Epidermal melanocyte (primary cell): Measurements from ENCODE around the gene MCM7.

Experiments used
- DNase-seq: peaks from one replicate; pipeline ENCODE4 v3.0.0; 2011; ENCODE audit warnings: low spot score; ENCODE audit not compliant: insufficient read length

The MCM7 gene

DNA sequence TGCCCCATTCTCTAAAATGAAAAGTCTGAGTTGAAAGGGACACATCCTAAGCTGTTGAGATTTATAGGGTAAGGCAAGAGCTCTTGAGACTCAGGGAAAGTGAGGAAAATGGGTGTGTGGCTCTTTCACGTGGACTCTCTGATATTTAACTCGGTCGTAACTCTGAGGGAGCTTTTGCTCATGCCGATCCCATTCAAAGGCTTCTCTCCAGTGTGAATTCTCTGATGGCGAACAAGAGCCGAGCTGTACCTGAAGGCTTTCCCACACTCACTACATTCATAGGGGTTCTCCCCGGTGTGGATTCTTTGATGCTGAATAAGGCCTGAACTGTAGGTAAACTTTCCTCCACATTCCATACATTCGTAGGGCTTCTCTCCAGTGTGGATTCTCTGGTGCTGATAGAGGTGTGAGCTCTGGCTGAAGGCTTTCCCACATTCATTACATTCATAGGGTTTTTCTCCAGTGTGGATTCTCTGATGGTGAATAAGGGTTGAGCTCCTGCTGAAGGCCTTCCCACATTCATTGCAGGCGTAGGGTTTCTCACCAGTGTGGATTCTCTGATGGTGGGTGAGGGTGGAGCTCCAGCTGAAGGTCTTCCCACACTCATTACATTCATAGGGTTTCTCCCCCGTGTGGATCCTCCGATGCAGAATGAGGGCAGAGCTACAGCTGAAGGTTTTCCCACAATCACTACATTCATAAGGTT is 30.0 kb downstream of the MCM7 start:
- DNase-seq = no peak

- no peak for DNase-seq
Measured at GRCh38 chr7:100069991-100070390, 31.2 kb downstream of the MCM7 start.

DNA sequence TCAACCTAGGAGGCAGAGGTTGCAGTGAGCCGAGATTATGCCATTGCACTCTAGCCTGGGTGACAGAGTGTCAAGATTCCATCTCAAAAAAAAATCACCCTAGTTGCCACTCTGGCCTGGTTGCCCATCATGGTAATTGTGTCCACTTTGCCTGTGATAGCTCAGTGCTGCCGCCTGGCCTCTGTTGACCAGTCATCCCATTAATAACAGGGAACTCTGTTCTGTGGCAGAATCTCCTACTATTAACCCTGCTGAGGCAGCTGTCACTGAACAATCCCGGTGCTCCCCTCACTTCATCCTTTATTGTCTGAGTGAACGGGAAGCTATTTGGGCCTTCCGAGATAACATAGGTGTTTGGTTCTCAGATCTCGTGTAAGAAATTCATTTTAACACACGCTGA is 34.2 kb downstream of the MCM7 start:
- DNase-seq = no peak

DNA sequence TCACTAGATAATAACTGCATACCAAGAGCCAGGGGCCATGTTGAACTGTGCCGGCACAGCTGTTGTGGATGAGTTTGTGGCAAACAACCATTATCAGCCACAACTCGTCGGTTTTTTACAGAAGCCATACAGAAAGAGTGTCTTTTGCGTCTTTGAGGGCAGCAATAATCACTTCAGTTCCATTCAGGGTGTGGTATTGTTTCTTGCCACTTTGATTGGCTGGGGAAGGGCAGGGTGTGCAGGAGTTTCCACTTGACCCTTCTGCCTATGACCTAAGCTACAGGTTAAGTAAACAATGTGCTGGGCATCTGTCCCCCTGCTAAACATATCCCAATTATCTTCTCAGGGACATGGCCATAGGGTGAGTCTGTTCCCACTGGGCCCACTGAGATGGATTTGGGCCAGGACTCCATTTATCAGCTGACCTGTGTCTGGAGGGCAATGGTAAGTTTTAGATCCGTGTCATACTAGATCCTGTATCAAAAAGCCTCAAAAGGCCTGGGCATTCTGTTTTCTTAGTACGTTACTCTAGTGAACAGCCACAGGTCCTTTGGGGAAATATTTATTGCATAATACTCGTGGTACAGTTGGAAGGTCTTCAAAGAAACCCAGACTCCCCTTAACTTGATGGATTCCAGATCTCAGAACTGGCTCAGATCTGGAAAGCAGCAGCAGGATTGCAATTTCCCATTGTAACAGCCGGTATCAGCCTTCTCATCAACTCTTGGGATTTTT is 35.6 kb downstream of the MCM7 start:
- DNase-seq = no peak

- no peak for DNase-seq
Measured at GRCh38 chr7:100064162-100064561, 37.0 kb downstream of the MCM7 start.

DNA sequence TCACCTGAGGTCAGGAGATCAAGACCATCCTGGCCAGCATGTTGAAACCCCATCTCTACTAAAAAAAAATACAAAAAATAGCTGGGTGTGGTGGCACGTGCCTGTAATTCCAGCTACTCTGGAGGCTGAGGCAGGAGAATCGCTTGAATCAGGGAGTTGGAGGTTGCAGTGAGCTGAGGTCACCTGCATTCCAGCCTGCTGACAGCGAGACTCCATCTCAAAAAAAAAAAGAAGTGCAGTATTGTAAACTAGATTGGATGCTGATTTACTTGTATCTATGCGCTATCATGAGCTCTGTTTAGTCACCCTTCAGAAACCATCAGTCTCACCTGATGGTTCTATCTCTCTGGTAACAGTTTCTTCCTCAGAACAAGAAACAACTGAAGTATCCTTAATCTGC is 37.8 kb downstream of the MCM7 start:
- no peak for DNase-seq

DNA sequence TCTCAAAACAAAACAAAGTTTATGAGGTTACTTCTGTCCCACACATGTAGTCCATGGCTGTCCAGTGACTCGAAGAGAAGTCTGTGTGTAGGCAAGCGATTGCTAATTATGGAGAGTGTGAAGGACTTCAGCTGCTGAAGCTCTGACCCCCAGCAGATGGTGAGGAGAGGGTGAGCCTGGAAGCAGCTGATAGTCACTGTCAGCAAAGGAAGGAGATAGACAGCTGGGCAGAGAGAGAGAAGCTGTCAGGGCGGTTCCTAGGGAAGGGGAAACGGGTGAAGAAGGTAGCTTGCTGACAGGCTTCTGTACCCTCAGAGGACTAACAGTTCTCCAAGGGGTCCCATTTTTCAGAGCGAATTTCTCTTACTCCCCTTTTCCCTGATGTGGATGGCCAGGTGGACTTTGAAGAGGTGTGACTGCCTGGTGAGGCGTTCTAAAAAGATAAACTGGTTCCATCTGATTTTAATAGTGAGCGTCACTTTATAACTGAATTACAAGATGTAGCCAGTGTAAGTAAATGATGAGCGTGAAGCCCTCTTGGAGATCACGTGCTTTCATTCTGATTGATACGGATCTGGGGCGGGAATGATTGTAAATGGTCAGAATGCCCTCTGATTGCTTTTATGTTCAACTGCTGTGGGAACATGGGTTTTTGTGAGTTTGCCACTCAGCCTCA is 39.5 kb downstream of the MCM7 start:
- no peak for DNase-seq

DNA sequence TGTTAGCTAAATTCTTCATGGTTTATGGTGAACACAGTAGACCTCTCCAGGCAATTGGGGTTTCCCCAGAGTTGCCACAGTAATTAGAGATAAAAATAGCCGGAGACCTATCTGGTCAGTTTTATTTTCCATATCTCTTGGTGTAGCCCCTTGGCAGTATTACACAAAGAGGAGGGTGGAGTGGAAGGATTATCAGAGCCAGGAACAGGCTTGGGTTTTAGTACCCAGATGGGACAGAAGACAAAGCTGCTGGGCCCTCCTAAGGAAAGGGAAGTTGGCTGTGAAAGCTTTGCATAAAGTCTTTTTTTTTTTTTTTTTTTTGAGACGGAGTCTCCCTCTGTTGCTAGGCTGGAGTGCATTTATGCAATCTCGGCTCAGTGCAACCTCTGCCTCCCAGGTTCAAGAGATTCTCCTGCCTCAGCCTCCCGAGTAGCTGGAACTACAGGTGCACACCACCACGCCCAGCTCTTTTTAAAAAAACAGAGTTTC is 41.9 kb downstream of the MCM7 start:
- DNase-seq = no peak

GRCh38 chr7:100057006-100057405 is 44.2 kb downstream of the MCM7 start:
- no peak for DNase-seq

DNA sequence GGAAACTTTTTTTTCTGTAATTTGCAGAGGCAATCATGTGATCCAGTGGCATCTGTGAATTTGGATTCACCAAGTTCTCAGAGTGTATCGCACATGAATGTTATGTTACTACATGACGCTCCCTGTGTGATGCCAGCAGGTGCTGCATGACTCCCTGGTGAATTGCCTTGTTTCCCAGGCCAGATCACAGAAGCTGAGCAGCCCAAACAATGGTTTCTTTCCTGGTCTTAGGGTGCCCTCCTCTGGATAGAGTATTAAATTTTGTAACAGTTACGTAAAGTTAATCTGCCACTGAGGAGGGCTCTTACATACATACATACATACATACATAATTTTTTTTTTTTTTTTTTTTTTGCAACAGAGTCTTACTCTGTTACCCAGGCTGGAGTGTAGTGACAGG is 48.0 kb downstream of the MCM7 start:
- DNase-seq = no peak

GRCh38 chr7:100051611-100052010 is 49.6 kb downstream of the MCM7 start:
- DNase-seq = peak; percentile 71

DNA sequence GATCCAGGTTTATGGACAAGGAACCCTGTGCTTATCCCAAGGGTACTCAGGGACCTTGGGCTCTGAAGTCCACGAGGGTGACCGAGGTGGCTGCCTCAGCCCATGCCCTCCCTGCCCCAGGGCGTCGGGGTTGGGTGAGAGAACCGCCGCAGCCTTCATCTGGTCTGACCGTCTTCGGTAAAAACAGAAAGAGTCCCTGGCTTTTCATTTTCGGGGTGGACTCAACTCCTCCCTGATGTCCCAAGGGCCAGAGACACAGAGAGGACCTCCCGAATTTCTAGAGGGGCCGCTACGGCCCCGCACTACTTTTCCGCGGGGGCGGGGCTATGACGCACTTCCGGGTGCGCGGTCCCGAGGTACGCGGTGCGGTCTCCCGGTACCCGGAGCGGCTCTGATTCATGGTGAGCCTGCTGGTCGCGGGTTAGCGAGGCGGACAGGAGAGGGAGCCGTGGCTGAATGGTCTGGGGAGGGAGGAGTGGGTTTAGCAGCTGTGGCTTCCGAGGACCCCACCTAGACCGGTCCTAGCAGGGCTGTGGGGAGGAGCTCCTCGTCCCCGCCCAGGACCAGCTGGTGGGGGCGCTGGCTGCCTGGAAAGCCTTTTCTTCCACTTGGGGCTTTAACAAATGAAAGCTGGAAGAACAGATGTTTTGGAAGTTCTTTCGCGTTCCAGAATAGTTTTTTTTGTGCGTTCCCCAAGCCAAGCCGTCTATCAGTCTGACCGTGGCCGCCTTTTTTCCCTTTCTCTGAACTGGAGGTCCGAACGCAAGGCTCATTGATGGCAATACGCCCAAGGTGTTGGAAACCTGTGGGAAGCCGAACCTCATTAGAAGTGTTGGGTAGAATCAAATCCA is 51.5 kb downstream of the MCM7 start, which contains the start of gene ZSCAN21:
Gene ZSCAN21, plus strand, starts transcription at position 334 of the 851 bp plus-strand sequence. CDS start 7,233 bp downstream, outside the sequence.
- DNase-seq = peak; percentile 88

DNA sequence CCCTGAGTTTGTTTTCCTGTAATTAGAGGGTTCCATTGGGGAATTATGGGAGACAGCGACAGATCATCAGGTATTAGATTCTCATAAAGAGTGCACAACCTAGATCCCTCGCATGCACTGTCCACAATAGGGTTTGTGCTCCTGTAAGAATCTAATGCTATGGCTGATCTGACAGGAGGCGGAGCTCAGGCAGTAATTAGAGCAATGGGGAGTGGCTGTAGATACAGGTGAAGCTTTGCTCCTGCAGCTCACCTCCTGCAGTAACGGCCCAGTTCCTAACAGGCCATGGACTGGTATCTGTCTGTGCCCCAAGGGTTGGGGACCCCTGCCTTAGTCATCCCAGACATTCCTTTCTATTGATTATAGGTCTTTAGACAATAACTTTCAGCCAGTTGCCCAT is 52.5 kb downstream of the MCM7 start:
- DNase-seq = no peak

- DNase-seq = no peak
Measured at GRCh38 chr7:100044718-100045117, 56.5 kb downstream of the MCM7 start.
